Fibroblast of villous mesenchyme (primary cell): ENCODE data around the gene ABCA13. TPM values are rescaled to one million over a fixed set of nuclear protein-coding genes. Genes with fewer than 3 reads are reported as not detected.

Experiments
- DNase-seq: peaks from one replicate; pipeline ENCODE4 v3.0.0-alpha.2; 2010; ENCODE audit warnings: low read depth
- H3K4me3 ChIP-seq: 2 replicates; pipeline ENCODE4 v1.5.1; 2011; ENCODE audit warnings: low read depth, mild to moderate bottlenecking, low read length
- total RNA-seq: library from RNA; depleted of rRNA; stranded (reverse); fragments of >200 nt; gene quantifications from 2 replicates; pipeline ENCODE4 v1.2.3, GENCODE V29; 2012
- TF ChIP-seq, protein P1 (sequence below): IDR thresholded peaks from 2 replicates; pipeline ENCODE4 v1.5.1; 2012; ENCODE audit warnings: low read depth, mild to moderate bottlenecking, low read length; ENCODE audit not compliant: insufficient read depth

Gene ABCA13
- total RNA-seq, 1 donor: not detected

DNA sequence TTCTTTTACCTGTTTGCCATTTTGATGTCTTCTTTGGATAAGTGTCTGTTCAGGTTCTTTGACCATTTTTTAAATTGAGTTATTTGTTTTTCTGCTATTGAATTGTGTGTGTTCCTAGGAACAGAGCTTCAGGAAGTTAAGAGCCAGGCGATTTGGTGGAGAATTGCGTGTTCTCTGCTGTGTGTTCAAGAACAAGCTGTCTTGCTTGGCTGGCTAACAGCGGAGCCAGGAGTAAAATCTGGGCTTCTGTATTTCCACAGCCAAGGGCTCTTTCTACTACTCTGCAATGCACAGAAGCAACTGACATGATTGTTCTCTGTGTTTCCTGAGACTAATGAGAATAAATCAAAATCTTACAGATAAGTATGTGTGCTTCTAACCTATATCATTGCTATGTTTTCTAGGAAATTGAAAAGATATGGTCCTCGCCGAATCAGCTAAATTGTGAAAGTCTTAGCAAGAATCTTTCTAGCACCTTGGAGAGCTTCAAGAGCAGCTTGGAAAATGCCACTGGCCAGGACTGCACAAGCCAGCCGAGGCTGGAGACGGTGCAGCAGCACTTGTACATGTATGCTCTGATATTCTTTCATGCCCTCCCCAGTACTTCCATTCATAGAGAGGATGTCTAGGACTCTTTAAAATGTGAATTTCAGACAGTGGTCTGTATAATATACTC lies 124.2 kb downstream of the ABCA13 start:
- DNase-seq: no peak
- TF ChIP-seq, protein P1, sequence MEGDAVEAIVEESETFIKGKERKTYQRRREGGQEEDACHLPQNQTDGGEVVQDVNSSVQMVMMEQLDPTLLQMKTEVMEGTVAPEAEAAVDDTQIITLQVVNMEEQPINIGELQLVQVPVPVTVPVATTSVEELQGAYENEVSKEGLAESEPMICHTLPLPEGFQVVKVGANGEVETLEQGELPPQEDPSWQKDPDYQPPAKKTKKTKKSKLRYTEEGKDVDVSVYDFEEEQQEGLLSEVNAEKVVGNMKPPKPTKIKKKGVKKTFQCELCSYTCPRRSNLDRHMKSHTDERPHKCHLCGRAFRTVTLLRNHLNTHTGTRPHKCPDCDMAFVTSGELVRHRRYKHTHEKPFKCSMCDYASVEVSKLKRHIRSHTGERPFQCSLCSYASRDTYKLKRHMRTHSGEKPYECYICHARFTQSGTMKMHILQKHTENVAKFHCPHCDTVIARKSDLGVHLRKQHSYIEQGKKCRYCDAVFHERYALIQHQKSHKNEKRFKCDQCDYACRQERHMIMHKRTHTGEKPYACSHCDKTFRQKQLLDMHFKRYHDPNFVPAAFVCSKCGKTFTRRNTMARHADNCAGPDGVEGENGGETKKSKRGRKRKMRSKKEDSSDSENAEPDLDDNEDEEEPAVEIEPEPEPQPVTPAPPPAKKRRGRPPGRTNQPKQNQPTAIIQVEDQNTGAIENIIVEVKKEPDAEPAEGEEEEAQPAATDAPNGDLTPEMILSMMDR: no peak
- no peak overlapping the region for H3K4me3 ChIP-seq

DNA sequence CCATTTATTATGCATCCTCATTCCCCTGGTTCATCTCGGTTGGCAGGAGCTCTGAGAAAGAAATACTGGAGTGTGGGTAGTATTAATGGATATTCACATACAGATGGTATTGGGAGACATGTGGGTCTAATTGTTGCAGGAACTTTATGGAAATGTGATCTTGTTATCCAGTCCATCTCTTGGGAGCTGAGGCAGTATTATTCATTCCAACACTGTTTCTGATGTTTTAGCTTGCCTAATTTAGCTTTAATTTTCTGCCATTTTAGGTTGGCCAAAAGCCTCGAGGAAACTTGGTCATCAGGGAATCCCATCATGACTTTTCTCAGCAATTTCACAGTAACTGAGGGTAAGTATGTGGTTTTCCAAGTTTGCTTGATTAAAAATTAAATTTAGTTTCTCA lies 125.7 kb downstream of the ABCA13 start:
- DNase-seq: no peak
- TF ChIP-seq, protein P1: no peak
- no peak overlapping the region for H3K4me3 ChIP-seq

DNA sequence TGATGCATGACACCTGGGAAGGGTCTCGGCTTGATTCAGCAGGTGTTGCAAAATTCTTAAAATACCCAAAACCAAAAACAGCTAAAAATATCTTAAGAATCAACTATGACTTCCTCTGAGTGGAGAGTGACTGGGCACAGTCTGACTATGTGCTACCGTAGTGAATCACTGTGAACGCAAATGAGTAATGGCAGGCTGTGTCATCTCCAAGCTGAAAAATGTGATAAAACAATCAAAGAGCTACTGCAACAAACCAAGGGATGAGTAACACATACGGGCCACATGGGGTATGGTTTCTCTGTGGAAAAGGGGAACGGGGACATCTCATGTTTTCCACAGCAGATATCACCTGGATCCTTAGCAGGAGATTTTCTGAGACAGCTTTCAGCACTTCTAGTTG lies 127.5 kb downstream of the ABCA13 start:
- H3K4me3 ChIP-seq: no peak overlapping the region
- TF ChIP-seq, protein P1: no peak
- DNase-seq: peak; percentile 16

DNA sequence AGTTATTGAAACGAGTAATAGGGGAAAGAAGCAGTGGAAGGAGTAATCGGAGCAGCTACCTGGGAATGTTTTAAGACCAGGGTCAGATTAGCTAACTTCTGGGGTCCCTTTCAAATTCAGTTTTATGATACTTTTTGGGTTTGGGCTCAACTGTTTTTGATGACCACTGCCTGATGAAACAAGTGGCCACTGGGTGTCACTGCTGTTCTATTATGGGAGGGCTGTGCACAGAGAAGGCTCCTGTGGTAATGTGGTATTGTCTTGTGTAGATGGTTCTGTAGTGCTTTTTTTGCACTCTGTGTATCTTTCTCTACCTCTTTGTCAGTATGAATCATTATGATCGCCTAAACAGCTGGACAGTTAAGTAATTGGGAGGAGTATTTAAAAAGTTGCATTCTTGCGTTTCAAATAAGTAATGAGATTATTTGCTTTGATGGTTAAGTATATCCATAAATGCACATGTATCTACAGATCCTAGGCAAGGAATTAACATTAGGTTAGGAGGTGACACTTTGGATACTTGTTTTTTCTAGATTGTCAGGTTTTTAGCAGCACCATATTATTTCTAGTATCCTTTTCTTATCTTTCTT lies 128.4 kb downstream of the ABCA13 start:
- TF ChIP-seq, protein P1: peak; percentile 86
- DNase-seq: peak; percentile 67
- H3K4me3 ChIP-seq: no peak overlapping the region

DNA sequence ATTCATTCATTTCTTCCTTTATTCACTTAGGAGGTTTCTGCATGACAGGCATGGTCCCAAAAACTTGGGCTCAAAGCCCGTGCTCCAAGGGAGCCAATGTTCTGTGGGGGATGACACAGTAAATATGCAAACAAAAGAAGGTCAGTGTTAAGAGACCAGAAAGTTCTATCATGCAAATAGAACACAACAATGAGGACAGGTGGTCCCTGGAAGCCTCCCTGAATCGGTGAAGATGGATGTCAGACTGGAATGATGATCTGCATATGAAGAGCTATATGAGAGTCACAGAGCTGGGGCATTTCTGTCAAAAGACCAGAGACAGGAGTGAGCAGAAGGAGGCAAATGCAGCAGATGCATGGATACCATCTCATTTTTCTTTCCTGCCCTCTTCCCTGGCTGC lies 129.0 kb downstream of the ABCA13 start:
- no peak overlapping the region for H3K4me3 ChIP-seq
- DNase-seq: no peak
- TF ChIP-seq, protein P1: no peak

DNA sequence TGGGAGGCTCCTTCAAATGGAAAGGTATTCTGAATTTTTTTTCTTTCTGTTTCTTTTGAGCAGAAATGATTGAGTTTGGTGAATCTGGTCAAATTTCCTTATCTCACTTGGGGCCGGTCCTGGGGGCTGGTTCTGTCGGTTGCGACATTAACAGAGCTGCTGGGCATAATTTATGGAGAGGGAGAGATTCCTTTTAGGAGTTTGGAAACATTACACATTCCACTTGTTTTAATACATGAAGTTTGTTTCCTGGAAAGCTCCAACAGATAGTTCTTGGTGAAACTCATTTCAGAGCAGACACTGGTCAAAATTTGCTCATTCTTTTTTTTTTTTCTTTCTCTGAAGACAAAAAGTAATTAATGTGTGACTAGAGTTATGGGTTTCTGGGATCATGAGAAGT lies 129.9 kb downstream of the ABCA13 start:
- TF ChIP-seq, protein P1: no peak
- no peak overlapping the region for H3K4me3 ChIP-seq
- DNase-seq: peak; percentile 20

DNA sequence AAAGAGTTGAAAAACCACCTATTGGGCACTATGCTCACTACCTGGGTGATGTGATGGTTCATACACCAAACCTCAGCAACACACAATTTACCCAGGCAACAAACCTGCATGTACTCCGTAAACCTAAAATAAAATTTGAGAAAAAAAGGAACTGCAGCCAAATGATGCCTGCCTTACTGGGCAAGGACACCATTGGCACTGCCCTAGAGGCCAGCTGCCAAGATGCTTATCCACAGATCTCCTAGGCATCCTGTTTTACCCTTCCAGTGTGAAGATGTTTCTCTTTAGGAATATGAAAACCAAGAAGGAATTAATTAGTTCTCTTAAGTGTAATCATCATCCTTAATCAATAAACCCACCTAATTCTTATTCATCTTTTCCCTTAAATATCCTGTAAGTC lies 133.4 kb downstream of the ABCA13 start:
- H3K4me3 ChIP-seq: no peak overlapping the region
- no peak for DNase-seq
- TF ChIP-seq, protein P1: no peak
